Parathyroid adenoma (tissue), 2 donors: ENCODE data around the gene SMCHD1.

ENCODE experiments used
- H2AFZ ChIP-seq: fragments of 300-600 bp; sonication (generic); one replicate; pipeline ENCODE4 v1.7.0; 2017; ENCODE audit warnings: antibody characterized with exemption, mild to moderate bottlenecking
- H3K27ac ChIP-seq: fragments of 300-600 bp; sonication (generic); one replicate; pipeline ENCODE4 v1.7.0; 2017
- H3K27me3 ChIP-seq: fragments of 300-600 bp; sonication (generic); one replicate; pipeline ENCODE4 v1.7.0; 2017; ENCODE audit warnings: low read length; ENCODE audit not compliant: control insufficient read depth, insufficient read depth
- H3K36me3 ChIP-seq: fragments of 300-600 bp; sonication (generic); one replicate; pipeline ENCODE4 v1.7.0; 2017; ENCODE audit warnings: low read length; ENCODE audit not compliant: control insufficient read depth, insufficient read depth
- H3K4me1 ChIP-seq: fragments of 300-600 bp; sonication (generic); one replicate; pipeline ENCODE4 v1.7.0; 2017; ENCODE audit warnings: control low read depth
- H3K4me2 ChIP-seq: fragments of 300-600 bp; sonication (generic); one replicate; pipeline ENCODE4 v1.7.0; 2017; ENCODE audit warnings: low read length
- H3K4me3 ChIP-seq: fragments of 300-600 bp; sonication (generic); one replicate; pipeline ENCODE4 v1.7.0; 2017; ENCODE audit warnings: low read depth, low read length
- H3K79me2 ChIP-seq: fragments of 300-600 bp; sonication (generic); one replicate; pipeline ENCODE4 v1.7.0; 2017; ENCODE audit warnings: control low read depth
- H3K9ac ChIP-seq: fragments of 300-600 bp; sonication (generic); one replicate; pipeline ENCODE4 v1.7.0; 2017; ENCODE audit warnings: mild to moderate bottlenecking
- H3K9me3 ChIP-seq: fragments of 300-600 bp; sonication (generic); one replicate; pipeline ENCODE4 v1.7.0; 2017; ENCODE audit warnings: low read length; ENCODE audit not compliant: control insufficient read depth
- TF ChIP-seq, protein P1 (sequence below): fragments of 300-600 bp; sonication (generic); IDR thresholded peaks from one replicate; pipeline ENCODE4 v1.7.0; 2017; ENCODE audit warnings: antibody characterized with exemption, mild to moderate bottlenecking
- donor health status: primary hyperparathyroidism.

SMCHD1 gene

DNA sequence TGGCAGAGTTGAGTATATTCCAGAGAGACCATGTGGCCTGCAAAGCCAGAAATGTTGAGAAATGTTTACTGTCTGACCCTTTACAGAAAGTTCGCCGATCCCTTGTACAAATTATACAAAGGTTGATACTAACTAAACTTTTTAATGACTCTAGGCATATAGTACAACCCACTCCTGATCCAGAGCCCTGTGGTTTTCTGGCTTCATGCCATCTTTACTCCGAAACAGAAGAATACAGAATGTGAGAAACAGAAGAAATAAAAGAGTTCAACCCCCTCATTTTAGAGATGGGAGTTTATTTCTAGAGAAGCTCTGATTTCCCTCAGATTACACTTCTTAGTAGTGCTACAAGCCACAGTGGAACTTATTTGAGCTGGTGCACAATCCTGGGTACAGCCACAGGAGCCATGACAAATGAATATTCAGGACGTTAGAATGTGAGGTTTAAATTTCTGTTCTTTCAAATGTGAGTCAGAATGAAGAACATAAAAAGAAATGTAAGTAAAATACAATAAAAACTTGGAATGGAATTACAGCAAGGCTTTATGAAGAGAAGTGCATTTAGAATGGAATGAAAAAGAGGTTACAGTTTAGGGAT lies 38.0 kb upstream of the SMCHD1 start:
- no peaks in the 10 kb centered on the region for H3K79me2 ChIP-seq
- no peak overlapping the region for H3K27ac ChIP-seq
- H3K4me1 ChIP-seq: no peaks in the 10 kb centered on the region
- H3K4me3 ChIP-seq: no peak overlapping the region
- H2AFZ ChIP-seq: no peak overlapping the region
- no peaks in the 10 kb centered on the region for H3K27me3 ChIP-seq
- H3K4me2 ChIP-seq: no peak overlapping the region
- H3K9me3 ChIP-seq: no peaks in the 10 kb centered on the region
- H3K9ac ChIP-seq: no peak overlapping the region
- H3K36me3 ChIP-seq: no peaks in the 10 kb centered on the region
- TF ChIP-seq, protein P1, sequence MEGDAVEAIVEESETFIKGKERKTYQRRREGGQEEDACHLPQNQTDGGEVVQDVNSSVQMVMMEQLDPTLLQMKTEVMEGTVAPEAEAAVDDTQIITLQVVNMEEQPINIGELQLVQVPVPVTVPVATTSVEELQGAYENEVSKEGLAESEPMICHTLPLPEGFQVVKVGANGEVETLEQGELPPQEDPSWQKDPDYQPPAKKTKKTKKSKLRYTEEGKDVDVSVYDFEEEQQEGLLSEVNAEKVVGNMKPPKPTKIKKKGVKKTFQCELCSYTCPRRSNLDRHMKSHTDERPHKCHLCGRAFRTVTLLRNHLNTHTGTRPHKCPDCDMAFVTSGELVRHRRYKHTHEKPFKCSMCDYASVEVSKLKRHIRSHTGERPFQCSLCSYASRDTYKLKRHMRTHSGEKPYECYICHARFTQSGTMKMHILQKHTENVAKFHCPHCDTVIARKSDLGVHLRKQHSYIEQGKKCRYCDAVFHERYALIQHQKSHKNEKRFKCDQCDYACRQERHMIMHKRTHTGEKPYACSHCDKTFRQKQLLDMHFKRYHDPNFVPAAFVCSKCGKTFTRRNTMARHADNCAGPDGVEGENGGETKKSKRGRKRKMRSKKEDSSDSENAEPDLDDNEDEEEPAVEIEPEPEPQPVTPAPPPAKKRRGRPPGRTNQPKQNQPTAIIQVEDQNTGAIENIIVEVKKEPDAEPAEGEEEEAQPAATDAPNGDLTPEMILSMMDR: no peak

DNA sequence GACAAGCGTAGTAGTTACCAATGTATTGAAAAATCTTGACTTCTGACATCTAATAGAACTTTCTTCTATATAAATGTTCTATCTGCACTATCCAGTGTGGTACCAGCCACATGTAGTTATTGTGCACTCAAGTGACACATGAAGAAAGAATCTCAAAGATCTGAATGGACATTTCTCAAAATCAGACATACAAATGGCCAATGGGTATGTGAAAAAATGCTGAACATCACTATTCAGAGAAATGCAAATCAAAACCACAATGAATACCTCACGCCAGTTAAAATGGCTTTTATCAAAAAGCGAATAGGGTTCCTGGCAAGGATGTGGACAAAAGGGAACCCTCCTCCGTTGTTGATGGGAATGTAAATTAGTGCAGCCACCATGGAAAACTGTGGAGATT lies 37.5 kb upstream of the SMCHD1 start:
- TF ChIP-seq, protein P1: no peak
- Histone ChIP-seq H3K4me2 (no peak overlapping the region), H3K27me3 (no peaks in the 10 kb centered on the region), H3K27ac (no peak overlapping the region), H3K9ac (no peak overlapping the region), H3K36me3 (no peaks in the 10 kb centered on the region), H3K9me3 (no peaks in the 10 kb centered on the region), H3K4me1 (no peaks in the 10 kb centered on the region), H2AFZ (no peak overlapping the region), H3K79me2 (no peaks in the 10 kb centered on the region), H3K4me3 (no peak overlapping the region)

DNA sequence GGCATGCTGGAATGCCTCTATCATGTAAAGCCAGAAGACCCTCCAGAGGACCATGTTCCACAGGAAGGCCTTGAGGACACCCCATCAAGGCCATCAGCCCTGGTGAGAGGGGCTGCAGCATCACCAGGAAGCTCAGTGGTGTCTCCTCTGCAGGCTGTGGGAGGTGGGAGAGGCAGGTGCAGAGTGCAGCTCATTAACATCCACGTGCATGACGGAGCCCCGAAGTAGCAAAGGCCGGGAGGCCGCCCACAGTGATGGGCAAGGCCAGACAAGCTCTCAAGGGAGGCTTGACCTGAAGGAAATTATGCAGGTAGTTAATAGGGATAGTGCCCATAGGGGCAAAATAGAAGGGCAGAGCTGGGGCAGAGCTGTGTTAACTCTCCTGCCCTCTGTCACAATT lies 30.3 kb upstream of the SMCHD1 start:
- TF ChIP-seq, protein P1: no peak
- Histone ChIP-seq H3K9ac (no peak overlapping the region), H3K4me2 (no peak overlapping the region), H3K27me3 (no peaks in the 10 kb centered on the region), H3K9me3 (no peaks in the 10 kb centered on the region), H2AFZ (no peak overlapping the region), H3K36me3 (no peaks in the 10 kb centered on the region), H3K4me1 (no peaks in the 10 kb centered on the region), H3K79me2 (no peaks in the 10 kb centered on the region), H3K27ac (no peak overlapping the region), H3K4me3 (no peak overlapping the region)

DNA sequence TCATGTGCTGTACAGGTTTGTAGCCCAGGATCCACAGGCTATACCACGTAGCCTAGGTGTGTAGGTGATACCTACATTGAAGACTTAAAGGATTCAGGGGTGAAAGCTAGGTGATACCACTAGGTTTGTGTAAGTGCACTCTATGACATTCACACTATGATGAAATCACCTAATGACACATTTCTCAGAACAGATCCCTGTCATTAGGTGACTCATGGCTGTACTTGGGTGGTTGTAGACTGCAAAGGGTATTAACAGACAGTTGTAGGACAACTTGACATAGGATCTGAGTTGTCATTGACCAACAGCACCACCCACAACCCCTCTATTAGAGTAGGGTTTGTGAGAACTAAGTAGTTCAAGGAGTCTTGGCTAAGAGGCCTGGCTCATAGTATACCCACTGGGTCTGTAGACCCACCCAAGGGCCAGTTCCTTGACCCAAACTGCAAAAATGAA lies 27.7 kb upstream of the SMCHD1 start:
- Histone ChIP-seq H3K9me3 (no peaks in the 10 kb centered on the region), H3K4me2 (no peak overlapping the region), H3K9ac (no peak overlapping the region), H3K27me3 (no peaks in the 10 kb centered on the region), H3K79me2 (no peaks in the 10 kb centered on the region), H3K4me1 (no peaks in the 10 kb centered on the region), H2AFZ (no peak overlapping the region), H3K27ac (no peak overlapping the region), H3K36me3 (no peaks in the 10 kb centered on the region), H3K4me3 (no peak overlapping the region)
- TF ChIP-seq, protein P1: no peak

DNA sequence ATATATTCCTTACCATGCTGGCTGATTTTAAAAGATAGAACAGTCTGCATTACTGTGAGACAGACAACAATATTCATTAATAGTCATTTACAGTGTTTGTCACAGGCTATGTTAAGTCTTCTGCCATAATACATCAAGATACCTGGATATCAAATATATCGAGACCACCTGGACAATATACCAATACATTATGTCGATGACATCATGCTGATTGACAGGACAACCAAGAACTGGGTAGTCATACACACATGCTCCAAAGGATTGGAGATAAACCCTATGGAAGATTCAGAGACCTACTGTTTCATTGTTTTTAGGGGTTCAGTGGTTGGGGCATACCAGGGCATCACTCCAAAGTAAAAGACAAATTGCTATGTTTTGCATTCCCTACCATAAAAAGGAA lies 26.5 kb upstream of the SMCHD1 start:
- Histone ChIP-seq H3K36me3 (no peaks in the 10 kb centered on the region), H3K9ac (no peak overlapping the region), H3K9me3 (no peaks in the 10 kb centered on the region), H3K79me2 (no peaks in the 10 kb centered on the region), H3K4me2 (no peak overlapping the region), H3K27me3 (no peaks in the 10 kb centered on the region), H2AFZ (no peak overlapping the region), H3K4me1 (no peaks in the 10 kb centered on the region), H3K4me3 (no peak overlapping the region), H3K27ac (no peak overlapping the region)
- TF ChIP-seq, protein P1: no peak
